Keratinocyte (primary cell): ENCODE measurements around the gene PPFIA1.

Source experiments
- EZH2 ChIP-seq: IDR thresholded peaks from one replicate; pipeline ENCODE4 v1.6.1; 2012; ENCODE audit warnings: inconsistent platforms, mild to moderate bottlenecking, low read length, moderate library complexity
- TF ChIP-seq, protein P1 (sequence below), 3 experiments: IDR thresholded peaks in 1 of 3; conservative IDR thresholded peaks in 1 of 3; optimal IDR thresholded peaks in 1 of 3; 2 replicates in 2 of 3; 3 replicates in 1 of 3; pipeline versions ENCODE3 to v1.5.1; 2011; ENCODE audit warnings: low read length in 3 of 3, mild to moderate bottlenecking in 3 of 3, moderate library complexity in 2 of 3, control low read depth in 1 of 3, inconsistent platforms in 1 of 3; ENCODE audit not compliant: insufficient read depth in 2 of 3; ENCODE audit errors: extremely low read depth in 1 of 3

DNA sequence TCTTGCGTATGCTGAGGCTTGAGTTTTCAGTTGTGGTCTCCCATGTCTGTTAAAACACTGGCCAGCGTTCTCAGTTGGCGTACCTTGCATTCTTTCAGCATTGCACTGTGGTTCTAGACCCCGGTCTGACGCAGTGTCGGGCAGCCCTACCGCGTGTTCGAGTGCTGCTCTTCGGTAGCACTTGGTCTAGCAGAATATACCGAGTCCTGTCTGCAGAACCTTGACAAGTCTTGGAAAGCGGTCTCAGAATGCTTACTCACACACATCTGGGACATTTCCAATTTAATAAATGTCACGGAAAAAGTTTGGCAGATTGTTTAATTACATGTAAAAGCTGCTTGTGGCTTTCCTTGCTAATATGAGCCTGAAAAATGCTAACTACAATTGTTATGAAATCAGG lies 32.6 kb downstream of the PPFIA1 start:
- TF ChIP-seq, protein P1, sequence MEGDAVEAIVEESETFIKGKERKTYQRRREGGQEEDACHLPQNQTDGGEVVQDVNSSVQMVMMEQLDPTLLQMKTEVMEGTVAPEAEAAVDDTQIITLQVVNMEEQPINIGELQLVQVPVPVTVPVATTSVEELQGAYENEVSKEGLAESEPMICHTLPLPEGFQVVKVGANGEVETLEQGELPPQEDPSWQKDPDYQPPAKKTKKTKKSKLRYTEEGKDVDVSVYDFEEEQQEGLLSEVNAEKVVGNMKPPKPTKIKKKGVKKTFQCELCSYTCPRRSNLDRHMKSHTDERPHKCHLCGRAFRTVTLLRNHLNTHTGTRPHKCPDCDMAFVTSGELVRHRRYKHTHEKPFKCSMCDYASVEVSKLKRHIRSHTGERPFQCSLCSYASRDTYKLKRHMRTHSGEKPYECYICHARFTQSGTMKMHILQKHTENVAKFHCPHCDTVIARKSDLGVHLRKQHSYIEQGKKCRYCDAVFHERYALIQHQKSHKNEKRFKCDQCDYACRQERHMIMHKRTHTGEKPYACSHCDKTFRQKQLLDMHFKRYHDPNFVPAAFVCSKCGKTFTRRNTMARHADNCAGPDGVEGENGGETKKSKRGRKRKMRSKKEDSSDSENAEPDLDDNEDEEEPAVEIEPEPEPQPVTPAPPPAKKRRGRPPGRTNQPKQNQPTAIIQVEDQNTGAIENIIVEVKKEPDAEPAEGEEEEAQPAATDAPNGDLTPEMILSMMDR (optimal IDR thresholded peaks at IDR 0.05 in 1 of 3, IDR thresholded peaks at IDR 0.05 in 1 of 3, conservative IDR thresholded peaks at IDR 0.05 in 1 of 3; ENCODE audit: extremely low read depth in 1 of 3, insufficient read depth in 2 of 3, low read length in 3 of 3): no peak
- no peak for TF ChIP-seq EZH2
